ENCODE measurements around the gene OXCT2. TPM values are rescaled to one million over a fixed set of nuclear protein-coding genes. Genes with fewer than 3 reads are reported as not detected.
"Not testable (repeated sequence)": the region's sequence is repeated elsewhere in the genome, so short reads cannot be mapped to it uniquely, and the experiment has no call there.

The OXCT2 gene
- total RNA-seq, 4 donors from 2014 or later: 0.45 to 10.1 (median 1.6) TPM

- no peak for TF ChIP-seq POLR2AphosphoS5 (IDR thresholded peaks at IDR 0.05)
- no peaks in the 10 kb centered on the region for H3K36me3 ChIP-seq
- H3K27me3 ChIP-seq: peaks cover 1% of the 10 kb centered on the region
- 73% methylated on average over 12 of the region's 12 CpGs for WGBS
- H3K9me3 ChIP-seq: no peaks in the 10 kb centered on the region
- H3K4me3 ChIP-seq: no peak overlapping the region
- H3K27ac ChIP-seq: no peak overlapping the region
- no peaks in the 10 kb centered on the region for H3K4me1 ChIP-seq
- no peak for DNase-seq (ENCODE audit: low spot score in 2 of 2)
Measured at GRCh38 chr1:39776400-39776713, 5.2 kb upstream of the OXCT2 start.

DNA sequence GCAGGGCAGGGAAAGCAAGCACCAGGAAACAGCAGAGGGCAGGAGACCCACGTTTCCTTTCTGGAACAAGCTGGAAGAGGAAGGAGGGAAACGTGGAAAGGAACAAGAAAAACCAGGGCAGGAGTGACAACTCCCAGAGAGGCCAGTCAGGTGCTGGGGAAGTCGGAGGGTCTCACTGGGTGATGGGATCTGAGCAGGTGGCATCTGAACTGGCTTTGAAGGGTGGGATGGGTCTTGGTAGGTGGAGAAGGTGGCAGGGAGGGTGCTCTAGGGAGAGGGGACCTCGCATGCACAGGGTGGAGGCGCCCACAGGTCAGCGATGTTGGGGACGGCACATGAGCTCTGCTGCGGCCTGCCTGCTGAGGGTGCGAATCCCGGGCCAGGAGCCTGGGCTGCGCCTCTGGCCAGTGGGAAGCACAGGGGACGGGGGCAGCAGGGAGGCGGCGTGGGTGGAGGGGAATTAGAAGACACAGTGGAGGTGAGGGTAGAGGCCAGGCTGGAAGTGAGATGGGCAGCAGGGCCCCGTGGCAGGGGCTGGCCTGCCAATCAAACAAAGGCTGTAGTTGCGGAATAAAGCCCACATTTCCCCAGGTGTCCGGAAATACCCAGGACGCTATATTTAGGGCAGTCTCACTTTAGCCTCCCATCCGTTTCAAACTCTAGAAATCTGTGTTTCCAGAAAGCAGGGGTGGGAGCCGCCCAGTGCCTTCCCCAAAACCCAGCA lies 4.7 kb upstream of the OXCT2 start:
- not testable (repeated sequence) for H3K27me3 ChIP-seq; DNase-seq (ENCODE audit: low spot score in 2 of 2); H3K27ac ChIP-seq; H3K9me3 ChIP-seq; H3K36me3 ChIP-seq; H3K4me1 ChIP-seq; H3K4me3 ChIP-seq
- WGBS: 65% methylated on average over 8 of the region's 20 CpGs

DNA sequence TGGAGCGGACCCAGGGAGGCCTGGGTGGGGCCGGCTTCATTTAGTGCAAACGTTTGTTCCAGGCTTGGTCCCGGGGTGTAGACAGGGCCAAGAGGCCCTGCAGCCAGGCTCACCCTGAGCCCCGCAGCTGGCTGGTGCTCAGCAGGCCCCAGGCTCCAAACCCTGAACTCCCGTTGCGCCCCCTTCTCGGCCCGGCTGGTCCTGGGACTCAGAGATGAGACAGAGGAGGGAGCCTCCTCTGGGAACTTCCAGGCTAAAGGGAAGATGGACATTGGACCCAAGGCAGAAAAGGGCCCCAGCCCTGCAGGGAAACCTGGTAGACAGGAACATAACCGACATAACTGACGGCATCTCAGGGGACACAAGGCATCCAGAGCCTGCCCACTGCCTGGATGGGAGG lies 4.0 kb upstream of the OXCT2 start:
- not testable (repeated sequence) for H3K4me1 ChIP-seq; H3K36me3 ChIP-seq; H3K4me3 ChIP-seq; H3K27me3 ChIP-seq; H3K9me3 ChIP-seq; DNase-seq (ENCODE audit: low spot score in 2 of 2); H3K27ac ChIP-seq
- 96% methylated on average over 5 of the region's 11 CpGs for WGBS

- no CpG with 5 or more reads among the region's 23 CpGs for WGBS
- not testable (repeated sequence) for H3K4me3 ChIP-seq; H3K27ac ChIP-seq; DNase-seq (ENCODE audit: low spot score in 2 of 2); H3K36me3 ChIP-seq; H3K27me3 ChIP-seq; H3K4me1 ChIP-seq; H3K9me3 ChIP-seq
Measured at GRCh38 chr1:39773369-39773979, 2.3 kb upstream of the OXCT2 start.

DNA sequence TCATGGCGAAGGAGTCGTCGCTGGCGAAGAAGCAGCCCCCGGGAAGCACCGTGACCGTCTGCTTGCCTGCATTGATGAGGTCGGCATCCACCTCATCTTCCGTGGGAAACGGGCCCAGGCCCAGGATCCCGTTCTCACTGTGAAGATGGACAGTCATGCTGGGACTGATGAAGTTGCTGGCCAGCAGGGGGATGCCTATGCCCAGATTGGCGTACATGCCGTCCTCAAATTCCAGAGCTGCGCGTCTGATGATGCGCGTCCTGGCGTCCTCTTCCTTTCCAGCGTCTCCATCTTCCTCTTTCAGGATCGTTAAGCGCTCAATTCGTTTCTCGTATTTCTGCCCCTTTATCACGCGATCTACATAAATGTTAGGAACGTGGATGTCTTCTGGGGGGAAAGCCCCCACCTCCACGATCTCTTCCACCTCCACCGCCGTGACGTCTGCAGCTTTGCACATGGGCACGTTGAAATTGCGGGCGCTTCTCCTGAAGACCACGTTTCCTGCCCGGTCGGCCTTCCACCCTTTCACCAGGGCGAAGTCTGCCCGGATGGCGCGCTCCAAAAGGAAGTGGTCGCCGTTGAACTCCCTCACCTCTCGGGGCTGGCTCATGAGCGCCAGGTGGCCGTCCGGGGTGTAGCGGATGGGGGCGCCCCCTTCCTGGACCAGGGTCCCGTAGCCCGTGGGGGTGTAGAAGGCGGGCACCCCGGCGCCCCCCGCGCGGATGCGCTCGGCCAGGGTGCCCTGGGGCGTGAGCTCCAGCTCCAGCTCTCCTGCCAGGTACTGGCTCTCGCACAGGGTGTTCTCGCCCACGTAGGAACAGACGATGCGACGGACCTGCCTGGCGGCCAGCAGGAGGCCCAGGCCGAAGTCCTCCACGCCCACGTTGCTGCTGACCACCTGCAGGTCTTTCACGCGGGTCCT lies 787 bp downstream of the OXCT2 start:
- peak overlapping the region; percentile 26 for H3K4me3 ChIP-seq

GRCh38 chr1:39769502-39769901 lies 1.6 kb downstream of the OXCT2 start:
- not testable (repeated sequence) for H3K4me3 ChIP-seq; H3K27me3 ChIP-seq; DNase-seq (ENCODE audit: low spot score in 2 of 2); H3K4me1 ChIP-seq; H3K9me3 ChIP-seq; H3K27ac ChIP-seq; H3K36me3 ChIP-seq
- 53% methylated on average over 3 of the region's 19 CpGs for WGBS

More for the DNA sequence above, 787 bp downstream of the OXCT2 start:
- not testable (repeated sequence) for DNase-seq (ENCODE audit: low spot score in 2 of 2); H3K27me3 ChIP-seq; H3K27ac ChIP-seq; H3K36me3 ChIP-seq; H3K4me1 ChIP-seq; H3K9me3 ChIP-seq
- 12% methylated on average over 17 of the region's 71 CpGs for WGBS

- H3K4me3 ChIP-seq; H3K9me3 ChIP-seq; H3K27me3 ChIP-seq; DNase-seq (ENCODE audit: low spot score in 2 of 2); H3K36me3 ChIP-seq; H3K27ac ChIP-seq; H3K4me1 ChIP-seq: not testable (repeated sequence)
- 71% methylated on average over 2 of the region's 5 CpGs for WGBS
Measured at GRCh38 chr1:39766466-39766865, 4.7 kb downstream of the OXCT2 start.

DNA sequence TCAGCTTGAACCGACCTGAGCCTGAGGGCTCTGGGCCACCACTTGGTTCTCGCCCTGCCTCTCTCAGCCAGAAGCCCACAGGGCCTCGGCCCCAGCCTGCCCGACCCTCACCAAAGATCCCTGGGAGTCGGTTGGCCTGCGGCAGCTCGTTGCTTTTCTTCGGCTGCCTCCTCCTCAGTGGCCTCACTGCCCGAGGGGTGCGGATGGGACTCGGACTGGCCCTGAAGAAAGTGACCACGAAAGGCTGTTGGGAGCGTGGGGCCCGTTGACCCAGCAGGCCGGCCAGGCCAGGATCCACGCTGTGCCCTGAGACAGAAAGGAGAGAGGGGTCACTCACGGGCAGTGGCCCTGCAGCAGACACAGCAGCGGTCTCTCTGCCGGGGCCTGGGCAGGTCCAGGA lies 6.6 kb downstream of the OXCT2 start:
- not testable (repeated sequence) for H3K27me3 ChIP-seq; H3K4me3 ChIP-seq; H3K9me3 ChIP-seq; H3K4me1 ChIP-seq; H3K27ac ChIP-seq; DNase-seq (ENCODE audit: low spot score in 2 of 2)
- peaks cover 27% of the 10 kb centered on the region for H3K36me3 ChIP-seq
- WGBS: no CpG with 5 or more reads among the region's 19 CpGs

GRCh38 chr1:39763619-39764374 lies 7.4 kb downstream of the OXCT2 start:
- H3K27ac ChIP-seq; H3K9me3 ChIP-seq; H3K27me3 ChIP-seq; DNase-seq (ENCODE audit: low spot score in 2 of 2); H3K4me1 ChIP-seq; H3K4me3 ChIP-seq: not testable (repeated sequence)
- 75% methylated on average over 15 of the region's 18 CpGs for WGBS
- peaks cover 34% of the 10 kb centered on the region for H3K36me3 ChIP-seq

Data from suprapubic skin (tissue), 4 donors.